ENCODE measurements around the gene OR2A7.
"Not testable (repeated sequence)": the region's sequence is repeated elsewhere in the genome, so short reads cannot be mapped to it uniquely, and the experiment has no call there.

OR2A7 gene

DNA sequence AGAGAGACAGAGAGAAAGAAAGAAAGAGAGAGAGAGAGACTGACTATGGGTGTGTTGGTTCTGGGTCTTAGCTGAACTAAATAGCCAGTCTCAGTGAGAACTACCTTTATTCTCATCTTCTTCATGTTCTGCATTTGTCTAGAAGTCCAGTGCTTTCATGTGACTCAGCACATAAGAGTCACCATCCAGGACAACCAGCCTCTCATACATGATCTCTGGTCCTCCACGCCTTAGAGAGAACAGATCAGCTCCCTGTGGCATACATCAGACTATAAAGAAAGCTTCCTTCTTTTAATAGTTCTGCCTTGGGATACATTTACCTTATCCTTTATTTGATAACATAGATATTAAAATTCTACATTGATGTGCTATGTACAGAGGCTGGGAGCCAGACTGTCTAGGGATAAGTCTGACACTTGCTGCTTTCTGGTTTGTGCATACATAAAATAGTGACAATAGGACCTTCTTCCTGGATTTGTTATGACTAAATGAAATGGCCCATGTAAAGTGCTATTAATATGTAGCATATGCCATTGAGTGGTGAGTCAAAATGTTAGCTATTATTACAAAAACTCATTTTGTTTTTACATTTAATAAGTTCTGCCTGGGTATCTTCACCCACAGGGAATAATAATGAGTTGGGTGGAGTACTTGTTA is 16.8 kb downstream of the OR2A7 start:
- not testable (repeated sequence) for DNase-seq

DNA sequence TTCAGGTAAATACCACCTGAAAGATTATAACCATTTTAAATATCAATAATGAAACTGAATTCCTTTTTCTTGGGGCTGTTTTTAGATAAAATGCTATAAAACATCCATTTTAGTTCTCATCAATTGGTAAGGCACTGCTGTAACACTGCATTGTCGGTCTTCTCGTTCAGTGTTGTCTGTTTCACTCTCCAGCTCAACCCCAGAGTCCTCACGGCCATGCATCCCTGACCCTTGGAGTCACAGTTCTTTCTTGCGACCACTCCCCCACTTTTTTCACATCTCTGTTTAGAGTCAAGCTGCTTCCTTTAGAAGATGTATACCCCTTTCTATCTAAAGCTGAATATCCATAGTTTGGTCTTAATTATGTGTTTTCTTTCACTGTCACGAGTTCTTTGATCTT is 17.6 kb downstream of the OR2A7 start:
- DNase-seq = not testable (repeated sequence)

DNA sequence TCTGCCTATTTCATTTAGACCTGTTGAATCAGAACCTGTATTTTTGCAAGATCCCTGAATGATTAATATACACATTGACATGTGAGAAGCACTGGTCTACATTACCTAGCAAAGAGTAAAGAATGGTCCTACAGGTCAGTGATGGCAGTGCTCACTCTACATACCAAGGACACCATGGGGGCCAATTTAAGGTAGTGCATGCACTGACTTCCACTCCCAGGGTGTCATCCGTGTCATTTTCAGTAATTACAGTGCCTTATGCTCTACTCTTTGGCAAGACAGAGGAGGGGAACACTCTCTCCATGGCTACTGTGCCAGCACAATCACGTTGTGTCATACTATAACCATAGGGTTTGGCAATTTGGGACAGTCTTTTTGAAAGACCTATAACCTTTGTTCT is 19.2 kb downstream of the OR2A7 start:
- DNase-seq = not testable (repeated sequence)

DNA sequence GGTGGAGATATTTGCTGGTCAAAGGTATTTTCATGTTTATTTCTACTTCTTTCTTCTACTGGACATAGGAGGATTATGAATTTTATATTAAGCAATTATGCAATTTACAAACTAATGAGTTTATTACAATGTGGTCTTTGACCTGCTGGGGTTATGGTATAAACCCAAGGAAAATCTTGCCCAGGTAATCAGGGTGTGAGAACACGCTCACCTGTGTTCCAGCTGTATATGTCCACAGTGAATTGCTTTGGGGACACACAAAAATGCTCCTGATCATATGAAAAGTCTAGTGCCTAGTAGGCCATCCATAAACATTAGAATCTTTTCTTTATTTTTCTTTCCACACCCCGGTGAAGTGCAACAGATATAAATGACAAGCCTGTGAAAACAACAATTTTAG is 25.2 kb downstream of the OR2A7 start, which contains the start of gene OR2A42:
OR2A42 (minus strand) TSS at position 241 of the 400 bp plus-strand sequence. CDS start 6,762 bp downstream, outside the sequence.
- DNase-seq = not testable (repeated sequence)

DNA sequence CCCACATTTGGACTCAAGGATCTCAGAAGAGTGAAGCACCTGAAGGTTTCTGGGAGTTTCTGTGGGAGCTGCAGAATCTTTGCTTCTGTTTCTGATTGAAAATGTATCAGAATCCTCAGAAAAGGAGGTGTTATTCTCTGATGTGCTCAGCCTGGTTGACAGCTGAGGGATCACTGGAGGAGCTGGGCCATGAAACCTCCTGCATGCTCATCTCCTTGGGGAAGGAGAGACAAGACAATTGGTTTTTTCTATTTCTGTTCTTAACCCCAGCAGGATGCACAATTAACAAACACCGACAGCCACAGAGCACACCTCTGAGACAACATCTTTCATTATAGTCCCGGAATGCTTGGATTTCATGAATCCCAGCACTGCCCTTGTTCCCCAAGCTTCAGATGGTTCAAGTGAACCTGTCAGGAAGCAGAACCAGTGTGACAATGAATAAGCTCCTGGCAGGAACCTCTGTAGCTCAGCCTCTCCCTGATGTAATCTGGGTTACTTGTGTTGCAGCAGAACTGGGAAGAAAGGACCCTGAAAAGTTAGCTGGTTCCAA is 26.0 kb downstream of the OR2A7 start:
- DNase-seq = not testable (repeated sequence)

DNA sequence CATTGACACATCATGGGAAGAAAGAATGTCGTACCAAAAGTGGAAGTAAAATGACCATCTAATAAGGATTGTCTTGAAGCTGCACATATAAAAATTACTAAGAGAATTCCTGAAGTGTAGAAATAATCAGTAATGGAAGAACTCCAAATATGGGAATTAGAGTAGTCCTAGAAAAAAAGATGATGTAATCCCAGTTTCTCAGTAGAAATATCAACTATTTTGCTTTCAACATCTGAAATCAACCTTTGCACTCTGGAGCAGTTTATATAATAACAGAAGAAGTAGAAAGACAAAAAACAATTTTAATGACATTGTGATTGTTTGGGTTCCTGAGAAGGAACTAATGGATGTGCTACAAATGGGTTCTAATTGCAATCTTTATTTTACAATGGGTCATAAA is 31.6 kb downstream of the OR2A7 start:
- not testable (repeated sequence) for DNase-seq

DNA sequence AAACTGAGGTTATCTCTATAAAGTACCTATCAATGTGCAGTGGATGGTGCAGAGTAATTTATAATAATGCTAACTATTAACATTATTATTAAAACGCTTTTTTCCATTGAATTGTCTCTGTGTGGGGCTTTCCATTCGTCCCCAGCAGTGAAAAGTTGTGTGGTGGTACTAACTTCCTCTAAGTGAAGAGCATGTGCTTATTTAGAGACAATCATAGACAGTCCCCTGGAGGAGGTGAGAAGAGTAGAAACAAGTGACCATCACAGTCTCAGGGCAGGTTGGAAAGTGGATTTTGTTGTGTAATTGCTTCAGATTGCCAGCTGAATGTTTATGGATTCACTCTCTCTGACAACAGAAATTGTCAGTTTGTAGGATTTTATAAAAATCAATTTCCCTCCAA is 33.6 kb downstream of the OR2A7 start:
- DNase-seq = not testable (repeated sequence)

DNA sequence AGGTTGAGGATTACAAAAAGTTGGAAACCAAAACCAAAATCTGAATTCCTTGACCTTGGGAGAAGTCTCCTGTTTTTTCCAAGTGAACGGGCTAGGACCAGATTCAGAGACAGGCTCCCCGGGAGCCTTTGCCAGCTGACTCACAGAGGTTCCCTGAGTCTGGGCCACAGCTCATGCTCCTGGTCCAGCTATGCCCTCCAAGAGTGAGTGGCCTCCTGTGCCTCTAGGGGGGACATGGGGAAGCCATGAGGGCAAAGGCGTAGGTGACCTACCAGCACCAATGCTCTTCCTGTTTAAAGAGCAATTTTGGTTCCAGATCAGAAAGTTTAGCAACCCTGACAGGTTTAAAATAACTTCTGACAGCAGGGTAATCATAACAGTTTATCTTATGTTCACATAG is 35.8 kb downstream of the OR2A7 start:
- not testable (repeated sequence) for DNase-seq

DNA sequence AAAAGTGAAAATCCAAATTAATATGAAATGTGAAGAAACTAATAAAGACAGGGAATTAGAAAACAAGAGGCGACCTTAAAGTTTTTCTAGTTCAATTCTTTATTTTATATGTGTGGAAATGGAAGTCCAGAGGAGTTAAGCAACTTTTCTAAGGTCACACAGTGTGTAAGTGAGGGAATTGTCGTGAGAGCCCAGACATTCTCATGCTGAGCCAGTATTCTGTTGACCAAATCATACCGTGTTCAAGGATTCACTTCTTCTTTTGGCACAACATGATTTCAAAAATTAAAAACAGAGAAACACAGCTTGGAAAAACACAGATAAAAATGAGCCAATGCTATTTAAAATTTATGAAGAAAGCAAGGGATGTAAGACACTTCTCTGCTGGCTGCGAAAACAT is 37.7 kb downstream of the OR2A7 start:
- not testable (repeated sequence) for DNase-seq

DNA sequence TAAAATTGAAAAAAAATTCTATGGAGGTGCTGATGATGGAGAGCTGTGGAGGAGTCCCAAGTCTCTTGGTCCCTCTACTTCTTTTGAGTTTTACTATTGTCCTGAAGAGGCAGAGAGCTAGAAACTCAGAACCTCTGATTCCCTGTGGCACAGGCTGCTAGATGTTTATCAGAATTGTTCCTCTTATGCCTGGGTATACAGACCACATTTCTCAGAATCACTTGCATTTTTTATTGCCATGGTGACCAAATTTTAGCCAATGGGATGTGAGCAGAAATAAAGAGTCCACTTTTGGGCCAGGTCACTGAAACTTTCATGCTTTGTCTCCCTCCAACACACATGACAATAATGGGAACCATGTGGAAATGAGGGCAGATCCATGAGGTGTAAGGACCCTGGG is 40.9 kb downstream of the OR2A7 start:
- not testable (repeated sequence) for DNase-seq

DNA sequence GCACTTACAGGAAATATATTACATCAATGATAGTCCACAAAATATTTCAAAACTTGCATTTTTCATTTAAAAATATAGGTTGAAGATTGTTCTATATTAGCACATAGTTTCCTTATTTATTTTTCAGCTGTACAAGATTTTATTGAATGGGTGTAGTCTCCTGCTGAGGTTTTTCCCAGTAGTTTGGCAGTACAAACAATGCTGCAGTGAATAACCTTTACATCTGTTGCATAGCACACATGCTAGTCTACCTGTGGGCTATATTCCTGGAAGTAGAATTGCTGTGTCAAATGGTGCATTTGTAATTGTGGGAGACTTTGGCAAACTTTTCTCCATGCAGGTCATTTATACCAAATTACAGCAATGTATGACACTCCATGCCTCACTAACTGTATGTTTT is 44.1 kb downstream of the OR2A7 start:
- DNase-seq = not testable (repeated sequence)

DNA sequence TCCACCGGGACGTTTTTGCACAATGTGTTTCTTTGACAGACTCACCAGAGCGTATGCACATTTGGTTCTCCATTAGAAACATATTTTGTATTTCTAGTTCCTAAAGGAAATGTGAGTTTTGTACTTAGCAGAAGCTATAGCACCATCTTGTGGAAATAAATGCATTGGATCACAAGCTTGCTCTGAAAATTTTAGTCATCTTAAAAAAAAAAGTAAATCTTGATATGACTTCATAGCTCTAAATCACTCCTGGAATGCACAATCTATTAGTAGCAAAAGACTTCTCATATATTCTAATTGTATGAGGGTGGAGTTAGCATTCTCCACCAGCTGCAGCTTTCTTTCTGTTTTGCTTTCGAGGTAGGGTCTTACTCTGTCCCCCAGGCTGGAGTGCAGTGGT is 45.4 kb downstream of the OR2A7 start:
- DNase-seq = not testable (repeated sequence)

DNA sequence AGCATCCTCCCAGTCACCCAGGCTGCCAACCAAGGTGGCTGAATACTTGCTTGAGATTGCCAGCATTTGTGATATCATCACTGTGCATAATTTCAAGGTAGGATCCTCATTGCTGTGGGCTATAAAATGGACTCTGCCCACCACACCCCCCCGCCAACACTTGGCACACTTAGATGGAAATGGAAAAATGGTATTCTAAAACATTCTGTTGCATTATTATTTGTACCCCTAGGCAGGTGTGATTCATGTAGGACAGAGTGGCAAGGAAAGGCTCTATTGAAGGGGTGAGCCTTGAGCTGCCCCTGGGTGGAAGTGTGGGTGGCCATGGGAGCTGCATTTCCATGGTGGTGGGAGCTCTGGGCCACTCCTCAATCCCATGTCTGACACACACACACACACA is 46.0 kb downstream of the OR2A7 start:
- DNase-seq = not testable (repeated sequence)

DNA sequence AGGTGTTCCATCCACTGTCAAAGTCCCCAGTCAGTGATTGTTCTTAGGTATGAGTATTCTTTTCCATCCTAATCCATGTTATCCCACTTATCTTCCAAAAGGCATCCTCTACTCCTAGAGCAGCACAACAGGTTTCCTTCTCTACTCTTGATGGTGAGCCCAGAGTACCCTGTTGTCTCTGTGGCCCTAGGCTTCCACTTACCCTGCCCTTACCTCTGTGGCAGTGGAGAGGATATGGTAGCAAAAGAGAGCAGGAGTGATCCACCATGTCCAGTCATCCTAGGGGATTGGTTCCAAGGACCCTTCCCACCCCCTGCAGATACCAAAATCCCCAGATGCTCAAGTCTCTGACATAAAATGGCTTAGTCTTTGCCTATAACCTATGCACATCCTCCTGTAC is 47.4 kb downstream of the OR2A7 start:
- DNase-seq = not testable (repeated sequence)
